Stomach (tissue), 9 donors: Measurements from ENCODE around the gene STEAP4. TPM values are rescaled to one million over a fixed set of nuclear protein-coding genes. Genes with fewer than 3 reads are reported as not detected.
A peak's percentile ranks its signal among the peaks of the same experiment; 100 is the strongest.

Source experiments
- DNase-seq, 2 donors: peaks; one replicate each; pipeline versions ENCODE4 v3.0.0 to v3.0.0-alpha.2; 2013 to 2019
- H3K27ac ChIP-seq, 5 donors: fragments of 200-600 bp in 4 of 5; sonication (generic) in 4 of 5; one replicate each; pipeline ENCODE4 v1.5.1; 2013 to 2019; ENCODE audit warnings: mild to moderate bottlenecking in 1 of 5, moderate library complexity in 1 of 5
- H3K27me3 ChIP-seq, 3 donors: fragments of 200-600 bp; sonication (generic); one replicate each; pipeline ENCODE4 v1.5.1; 2017 to 2019; ENCODE audit warnings: mixed run types in 1 of 3
- H3K36me3 ChIP-seq, 4 donors: fragments of 200-600 bp; sonication (generic); 1 replicate in 3 of 4; 2 replicates in 1 of 4; pipeline ENCODE4 v1.5.1; 2016 to 2019
- H3K4me1 ChIP-seq, 4 donors: fragments of 200-600 bp; sonication (generic); one replicate each; pipeline ENCODE4 v1.5.1; 2016 to 2019
- H3K4me3 ChIP-seq, 4 donors: fragments of 200-600 bp; sonication (generic) in 3 of 4; one replicate each; pipeline ENCODE4 v1.5.1; 2016 to 2019; ENCODE audit warnings: mild to moderate bottlenecking in 1 of 4
- H3K9me3 ChIP-seq, 4 donors: fragments of 200-600 bp; sonication (generic); one replicate each; pipeline ENCODE4 v1.5.1; 2016 to 2019
- EP300 ChIP-seq: sonication (generic); formaldehyde crosslinking; IDR thresholded peaks from one replicate; pipeline ENCODE4 v1.6.1; 2017; ENCODE audit warnings: antibody characterized with exemption
- POLR2A ChIP-seq, 4 donors: fragments of 450-650 bp; IDR thresholded peaks; one replicate each; pipeline ENCODE4 v1.6.1; 2016; ENCODE audit warnings: antibody characterized with exemption in 4 of 4, control low read depth in 2 of 4, mild to moderate bottlenecking in 1 of 4, moderate library complexity in 1 of 4
- POLR2AphosphoS5 ChIP-seq, 3 donors: sonication (generic); formaldehyde crosslinking; IDR thresholded peaks; one replicate each; pipeline ENCODE4 v1.6.1; 2016; ENCODE audit warnings: antibody characterized with exemption in 3 of 3
- WGBS, 5 donors: extraction: QIAGEN DNeasy Blood & Tissue Kit in 3 of 5; methylation state at CpG; one replicate each; pipeline versions ENCODE4 v1.1.5 to v1.1.7; 2013 to 2018; 5-methylcytosine and 5-hydroxymethylcytosine counted together
- intact Hi-C: fragments of 100-400 bp; cut with DNase I; formaldehyde crosslinking; loops from one replicate; pipeline ENCODE4 v1.15.1; 2023; ENCODE audit warnings: low total_unique reads
- polyA plus RNA-seq, 3 donors: library from polyadenylated mRNA; stranded (reverse); fragments of 200-250 nt; gene quantifications; one replicate each; pipeline ENCODE4 v1.2.3, GENCODE V29; 2013
- total RNA-seq, 5 donors: library from RNA; depleted of rRNA; stranded (reverse); fragments of >200 nt; gene quantifications; one replicate each; pipeline versions ENCODE4 v1.1.0 to v1.2.3, GENCODE V29; 2014 to 2016
- TF ChIP-seq, protein P1 (sequence below), 7 experiments: fragments of 450-650 bp in 4 of 7; fragments of 200-600 bp in 3 of 7; sonication (generic) in 3 of 7; IDR thresholded peaks; one replicate each; pipeline ENCODE4 v1.5.1; 2016 to 2019; ENCODE audit warnings: antibody characterized with exemption in 7 of 7, control low read depth in 2 of 7, mild to moderate bottlenecking in 1 of 7
- donor health status: healthy with polysubstance abuse.
- donor health status: Bipolar disorder and iron deficiency.
- donor health status: healthy.

The STEAP4 gene
- total and polyA plus RNA-seq, 8 donors = 1.5 to 14.5 (median 2.4) TPM

DNA sequence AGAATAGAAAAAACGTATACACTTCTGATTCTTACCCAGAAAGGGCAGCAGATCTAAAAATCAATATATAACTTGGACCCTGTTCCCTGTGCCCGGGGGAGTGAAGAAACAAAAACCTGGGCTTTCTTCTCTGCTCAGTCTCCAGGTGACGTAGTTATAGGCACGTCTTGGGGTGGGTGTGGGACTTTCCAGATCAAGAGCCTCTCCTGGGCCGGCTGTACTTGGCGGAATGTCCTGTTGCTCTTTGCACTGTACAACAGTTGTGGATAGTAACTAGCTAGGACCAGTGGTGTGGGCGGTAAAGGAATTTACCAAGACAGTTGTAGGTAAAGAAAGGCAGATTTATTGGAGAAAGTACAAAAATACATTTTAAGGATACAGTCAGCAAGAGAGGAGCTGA, 40.4 kb upstream of the STEAP4 start:
- H3K9me3 ChIP-seq = no peaks in the 10 kb centered on the region
- no peak overlapping the region for H3K27ac ChIP-seq
- peak; percentile 27 to 60 for DNase-seq
- WGBS, 5 donors = 35 to 59% (median 41%) methylated on average over 7 of the region's 7 CpGs
- no peaks in the 10 kb centered on the region for H3K36me3 ChIP-seq
- no peak overlapping the region for H3K4me3 ChIP-seq
- TF ChIP-seq EP300 (no peak), POLR2A (IDR thresholded peaks at IDR 0.05) (no peak), POLR2AphosphoS5 (IDR thresholded peaks at IDR 0.05) (no peak)
- TF ChIP-seq, protein P1, sequence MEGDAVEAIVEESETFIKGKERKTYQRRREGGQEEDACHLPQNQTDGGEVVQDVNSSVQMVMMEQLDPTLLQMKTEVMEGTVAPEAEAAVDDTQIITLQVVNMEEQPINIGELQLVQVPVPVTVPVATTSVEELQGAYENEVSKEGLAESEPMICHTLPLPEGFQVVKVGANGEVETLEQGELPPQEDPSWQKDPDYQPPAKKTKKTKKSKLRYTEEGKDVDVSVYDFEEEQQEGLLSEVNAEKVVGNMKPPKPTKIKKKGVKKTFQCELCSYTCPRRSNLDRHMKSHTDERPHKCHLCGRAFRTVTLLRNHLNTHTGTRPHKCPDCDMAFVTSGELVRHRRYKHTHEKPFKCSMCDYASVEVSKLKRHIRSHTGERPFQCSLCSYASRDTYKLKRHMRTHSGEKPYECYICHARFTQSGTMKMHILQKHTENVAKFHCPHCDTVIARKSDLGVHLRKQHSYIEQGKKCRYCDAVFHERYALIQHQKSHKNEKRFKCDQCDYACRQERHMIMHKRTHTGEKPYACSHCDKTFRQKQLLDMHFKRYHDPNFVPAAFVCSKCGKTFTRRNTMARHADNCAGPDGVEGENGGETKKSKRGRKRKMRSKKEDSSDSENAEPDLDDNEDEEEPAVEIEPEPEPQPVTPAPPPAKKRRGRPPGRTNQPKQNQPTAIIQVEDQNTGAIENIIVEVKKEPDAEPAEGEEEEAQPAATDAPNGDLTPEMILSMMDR (IDR thresholded peaks at IDR 0.05) = no peak
- intact Hi-C loops = no loop called here
- no peaks in the 10 kb centered on the region for H3K27me3 ChIP-seq
- peaks cover 0 to 8% (median 0%) of the 10 kb centered on the region in 4 donors for H3K4me1 ChIP-seq

DNA sequence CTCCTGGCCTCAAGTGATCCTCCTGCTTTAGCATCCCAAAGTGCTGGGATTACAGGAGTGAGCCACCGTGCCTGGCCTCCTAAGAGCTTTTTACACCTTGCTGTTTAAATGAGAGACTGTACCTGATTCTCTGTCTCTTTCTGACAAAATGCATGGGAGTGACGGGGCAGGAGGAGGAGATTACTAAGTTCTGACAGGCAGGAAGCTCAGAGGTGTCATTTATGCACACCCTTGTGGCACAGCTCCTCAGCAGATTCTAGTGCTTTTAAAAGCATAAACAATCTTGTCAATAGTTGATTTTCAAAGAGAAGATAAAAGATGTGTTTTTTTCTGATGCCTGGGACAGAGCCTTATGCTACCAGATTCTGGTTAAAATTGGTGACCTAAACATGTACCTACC, 39.7 kb upstream of the STEAP4 start:
- Histone ChIP-seq H3K36me3 (no peaks in the 10 kb centered on the region), H3K9me3 (no peaks in the 10 kb centered on the region), H3K27me3 (no peaks in the 10 kb centered on the region), H3K4me1 (peaks cover 0 to 8% (median 0%) of the 10 kb centered on the region in 4 donors), H3K27ac (no peak overlapping the region), H3K4me3 (no peak overlapping the region)
- no peak for DNase-seq
- TF ChIP-seq, protein P1 (IDR thresholded peaks at IDR 0.05) = no peak
- TF ChIP-seq EP300 (no peak), POLR2AphosphoS5 (IDR thresholded peaks at IDR 0.05) (no peak), POLR2A (IDR thresholded peaks at IDR 0.05) (no peak)
- 84 to 92% (median 88%) methylated on average over 2 of the region's 2 CpGs for WGBS, 5 donors
- intact Hi-C loops = no loop called here

DNA sequence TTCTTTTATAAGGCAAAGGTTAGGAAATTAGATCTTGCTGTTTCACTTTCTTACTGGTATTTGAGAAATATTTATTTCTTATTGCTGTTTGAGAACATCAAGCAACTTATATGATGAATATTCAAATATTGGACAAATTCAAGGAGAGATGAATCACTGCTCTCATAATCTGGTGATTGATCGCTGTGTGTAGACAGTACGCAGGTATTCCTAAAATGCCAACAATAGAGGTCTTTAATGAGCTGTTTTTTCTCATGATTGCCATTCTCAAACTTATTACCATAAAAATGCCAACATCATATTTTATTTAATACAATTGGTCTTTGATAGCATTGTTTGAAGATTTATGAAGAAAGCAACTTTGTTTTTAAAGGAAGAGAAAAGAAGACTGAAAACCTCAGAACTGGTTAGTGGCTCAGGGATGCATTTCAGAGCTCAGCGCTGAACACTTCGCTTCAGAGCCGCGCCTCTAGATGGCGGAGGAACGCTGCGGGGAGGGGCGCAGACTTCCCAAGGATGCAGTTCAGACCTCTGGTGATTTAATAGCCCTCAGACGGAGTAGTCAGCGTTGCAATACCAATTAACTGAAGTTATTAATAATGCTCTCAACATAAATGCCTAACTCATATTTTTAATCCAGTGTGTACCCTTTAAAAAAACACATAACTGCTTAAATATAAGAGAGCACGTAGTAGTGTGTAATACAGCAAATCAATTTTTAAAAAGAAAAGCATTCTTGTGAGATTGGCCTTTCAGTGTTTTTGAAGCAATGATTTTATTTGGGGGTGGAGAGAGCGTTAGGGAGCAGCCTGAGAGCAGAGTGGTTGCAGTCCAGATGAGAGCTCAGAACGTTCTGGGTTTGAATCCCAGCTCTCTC, 38.5 kb upstream of the STEAP4 start:
- WGBS, 5 donors = 24 to 29% (median 27%) methylated on average over 15 of the region's 15 CpGs

DNA sequence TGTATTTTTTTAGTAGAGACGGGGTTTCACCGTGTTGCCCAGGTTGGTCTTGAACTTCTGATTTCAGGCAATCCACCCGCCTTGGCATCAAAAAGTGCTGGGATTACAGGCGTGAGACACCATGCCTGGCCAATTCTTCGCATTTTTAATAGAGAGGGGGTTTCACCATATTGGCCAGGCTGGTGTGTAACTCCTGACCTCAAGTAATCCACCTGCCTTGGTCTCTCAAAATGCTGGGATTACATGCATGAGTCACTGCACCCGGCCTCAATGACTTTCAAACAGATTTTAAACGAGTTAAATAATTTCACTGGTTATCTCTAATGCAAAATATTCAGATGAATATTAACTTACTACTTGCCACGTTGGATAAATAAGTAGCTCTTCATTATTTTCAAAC, 37.6 kb upstream of the STEAP4 start:
- 81 to 83% (median 82%) methylated on average over 8 of the region's 8 CpGs for WGBS, 5 donors
- DNase-seq = no peak
- no peak overlapping the region for H3K27ac ChIP-seq
- peaks cover 0 to 8% (median 0%) of the 10 kb centered on the region in 4 donors for H3K4me1 ChIP-seq
- TF ChIP-seq EP300 (no peak), POLR2AphosphoS5 (IDR thresholded peaks at IDR 0.05) (no peak), POLR2A (IDR thresholded peaks at IDR 0.05) (no peak)
- H3K27me3 ChIP-seq = no peaks in the 10 kb centered on the region
- no peaks in the 10 kb centered on the region for H3K36me3 ChIP-seq
- no peak overlapping the region for H3K4me3 ChIP-seq
- no peaks in the 10 kb centered on the region for H3K9me3 ChIP-seq
- intact Hi-C loops = no loop called here

More for the DNA sequence above, 38.5 kb upstream of the STEAP4 start:
- H3K36me3 ChIP-seq = no peaks in the 10 kb centered on the region
- no peak overlapping the region for H3K27ac ChIP-seq
- DNase-seq = peak; percentile 41 to 85
- H3K27me3 ChIP-seq = no peaks in the 10 kb centered on the region
- no peak overlapping the region for H3K4me3 ChIP-seq
- H3K9me3 ChIP-seq = no peaks in the 10 kb centered on the region
- peaks cover 0 to 8% (median 0%) of the 10 kb centered on the region in 4 donors for H3K4me1 ChIP-seq
- TF ChIP-seq POLR2AphosphoS5 (IDR thresholded peaks at IDR 0.05) = no peak
- TF ChIP-seq, protein P1 (IDR thresholded peaks at IDR 0.05) = peak in 4 of 7 experiments; percentile 9 to 39 (median 32)
- intact Hi-C loops = no loop called here
